B cell (primary cell): ENCODE measurements around the gene SCRT2.

Source experiments
- CTCF ChIP-seq: fragments of 200-600 bp; IDR thresholded peaks from one replicate; pipeline ENCODE4 v1.8.0; 2022; ENCODE audit warnings: antibody characterized with exemption, mild to moderate bottlenecking
- EZH2 ChIP-seq: IDR thresholded peaks from 2 replicates; pipeline ENCODE4 v1.6.1; 2012; ENCODE audit warnings: borderline replicate concordance, low read depth, mild to moderate bottlenecking, moderate library complexity, low read length; ENCODE audit not compliant: insufficient read depth, poor library complexity, severe bottlenecking

GRCh38 chr20:618980-619379 lies 56.6 kb downstream of the SCRT2 start:
- TF ChIP-seq CTCF (no peak), EZH2 (no peak)
